Smooth muscle cell (in vitro differentiated cells): ENCODE data around the gene KRT78. TPM values are rescaled to one million over a fixed set of nuclear protein-coding genes. Genes with fewer than 3 reads are reported as not detected.

ENCODE experiments used
- DNase-seq: peaks from one replicate; lab custom pipeline; 2025; ENCODE audit not compliant: unreplicated experiment; lab: John Stamatoyannopoulos, UW
- H2AFZ ChIP-seq: fragments of 200-600 bp; sonication (generic); 2 replicates; pipeline ENCODE4 v1.6.0; 2016; ENCODE audit warnings: antibody characterized with exemption, low read depth, mild to moderate bottlenecking
- H3F3A ChIP-seq: fragments of 200-600 bp; sonication (generic); 2 replicates; pipeline ENCODE4 v1.6.0; 2017; ENCODE audit warnings: antibody characterized with exemption, low read depth
- H3K27ac ChIP-seq: fragments of 200-600 bp; sonication (generic); 2 replicates; pipeline ENCODE4 v1.5.1; 2016; ENCODE audit warnings: low read depth, mild to moderate bottlenecking
- H3K27me3 ChIP-seq: fragments of 200-600 bp; sonication (generic); 2 replicates; pipeline ENCODE4 v1.6.1; 2016; ENCODE audit warnings: low read depth, mild to moderate bottlenecking
- H3K36me3 ChIP-seq: fragments of 200-600 bp; sonication (generic); 2 replicates; pipeline ENCODE4 v1.5.1; 2016; ENCODE audit warnings: low read depth
- H3K4me1 ChIP-seq: fragments of 200-600 bp; sonication (generic); 2 replicates; pipeline ENCODE4 v1.5.1; 2016; ENCODE audit warnings: low read depth
- H3K4me2 ChIP-seq: fragments of 200-600 bp; sonication (generic); 2 replicates; pipeline ENCODE4 v1.6.0; 2016; ENCODE audit warnings: mild to moderate bottlenecking
- H3K4me3 ChIP-seq: fragments of 200-600 bp; sonication (generic); 2 replicates; pipeline ENCODE4 v1.5.1; 2016; ENCODE audit warnings: mild to moderate bottlenecking
- H3K79me2 ChIP-seq: fragments of 200-600 bp; sonication (generic); 2 replicates; pipeline ENCODE4 v1.6.0; 2016; ENCODE audit warnings: low read depth, mild to moderate bottlenecking
- H3K9ac ChIP-seq: fragments of 200-600 bp; sonication (generic); 2 replicates; pipeline ENCODE4 v1.6.0; 2016; ENCODE audit warnings: low read depth
- H3K9me3 ChIP-seq: fragments of 200-600 bp; sonication (generic); replicated peaks from 2 replicates; pipeline ENCODE4 v1.5.1; 2016; ENCODE audit warnings: low read depth
- H4K20me1 ChIP-seq: fragments of 200-600 bp; sonication (generic); 2 replicates; pipeline ENCODE4 v1.6.0; 2016; ENCODE audit warnings: low read depth
- CTCF ChIP-seq: fragments of 200-600 bp; sonication (generic); IDR thresholded peaks from 2 replicates; pipeline ENCODE4 v1.5.1; 2017; ENCODE audit warnings: borderline replicate concordance, mild to moderate bottlenecking, antibody characterized with exemption; ENCODE audit not compliant: insufficient read depth, poor library complexity, severe bottlenecking
- WGBS: methylation state at CpG from one replicate; pipeline ENCODE4 v1.1.7; 2016; ENCODE audit warnings: low lambda C conversion rate; 5-methylcytosine and 5-hydroxymethylcytosine counted together
- polyA plus RNA-seq: library from polyadenylated mRNA; unstranded; fragments of >200 nt; fragmentation: Nextera tagmentation; extraction: Ambion mirVana; gene quantifications from 2 replicates; pipeline ENCODE4 v1.2.1, GENCODE V29; 2016
- total RNA-seq: library from RNA; depleted of rRNA; stranded (reverse); fragments of >200 nt; gene quantifications from 2 replicates; pipeline ENCODE4 v1.2.3, GENCODE V29; 2014

The KRT78 gene
- 1.2 and 2.7 TPM in 2 replicates for total RNA-seq
- polyA plus RNA-seq, result 1.6 TPM in 1 of 2 replicates, not detected in the other

- no peaks in the 10 kb centered on the region for H4K20me1 ChIP-seq
- no peaks in the 10 kb centered on the region for H3K4me1 ChIP-seq
These were observed at the start of gene KRT78 for GRCh38 chr12:52848661-52849255. Gene KRT78, minus strand, starts transcription at chr12:52848994. Its CDS starts 64 bp downstream, at chr12:52848930.

GRCh38 chr12:52896190-52897100 is 47.7 kb upstream of the KRT78 start:
- Histone ChIP-seq H2AFZ (no peak overlapping the region), H3K27me3 (no peaks in the 10 kb centered on the region), H3K36me3 (peaks cover 16% of the 10 kb centered on the region), H3K9me3 (no peaks in the 10 kb centered on the region), H4K20me1 (peaks cover 49% of the 10 kb centered on the region), H3K4me2 (no peak overlapping the region), H3K4me3 (no peak overlapping the region), H3K79me2 (peaks cover 9% of the 10 kb centered on the region), H3K4me1 (no peaks in the 10 kb centered on the region), H3K27ac (no peak overlapping the region), H3K9ac (no peak overlapping the region), H3F3A (peaks cover 38% of the 10 kb centered on the region)
- no peak for DNase-seq
- 72% methylated on average over 3 of the region's 3 CpGs for WGBS
- no peak for TF ChIP-seq CTCF

More at GRCh38 chr12:52848661-52849255, at the start of gene KRT78:
- Histone ChIP-seq H3K9ac (no peak within 1 kb of the TSS), H3K4me2 (no peak within 1 kb of the TSS), H3F3A (no peaks in the 10 kb centered on the region), H3K36me3 (no peaks in the 10 kb centered on the region), H2AFZ (no peak within 1 kb of the TSS), H3K79me2 (no peaks in the 10 kb centered on the region), H3K27me3 (peaks cover 8% of the 10 kb centered on the region), H3K27ac (no peak within 1 kb of the TSS), H3K4me3 (no peak within 1 kb of the TSS), H3K9me3 (no peaks in the 10 kb centered on the region)
- TF ChIP-seq CTCF, result no peak
- 84% methylated on average over 15 of the region's 16 CpGs for WGBS
- DNase-seq, result no peak

- Histone ChIP-seq H3K9ac (no peak overlapping the region), H2AFZ (no peak overlapping the region), H3K9me3 (no peaks in the 10 kb centered on the region), H3K27me3 (no peaks in the 10 kb centered on the region), H3K36me3 (peaks cover 12% of the 10 kb centered on the region), H3K4me2 (no peak overlapping the region), H3K4me3 (no peak overlapping the region), H4K20me1 (peaks cover 42% of the 10 kb centered on the region), H3K79me2 (peaks cover 2% of the 10 kb centered on the region), H3F3A (peaks cover 31% of the 10 kb centered on the region), H3K27ac (no peak overlapping the region), H3K4me1 (no peaks in the 10 kb centered on the region)
- DNase-seq, result no peak
- TF ChIP-seq CTCF, result no peak
- 46% methylated on average over 2 of the region's 2 CpGs for whole genome bisulfite sequencing
These were observed 47.0 kb upstream of the KRT78 start for GRCh38 chr12:52895726-52896189.
